ENCODE measurements around the gene DUOX2.

DNA sequence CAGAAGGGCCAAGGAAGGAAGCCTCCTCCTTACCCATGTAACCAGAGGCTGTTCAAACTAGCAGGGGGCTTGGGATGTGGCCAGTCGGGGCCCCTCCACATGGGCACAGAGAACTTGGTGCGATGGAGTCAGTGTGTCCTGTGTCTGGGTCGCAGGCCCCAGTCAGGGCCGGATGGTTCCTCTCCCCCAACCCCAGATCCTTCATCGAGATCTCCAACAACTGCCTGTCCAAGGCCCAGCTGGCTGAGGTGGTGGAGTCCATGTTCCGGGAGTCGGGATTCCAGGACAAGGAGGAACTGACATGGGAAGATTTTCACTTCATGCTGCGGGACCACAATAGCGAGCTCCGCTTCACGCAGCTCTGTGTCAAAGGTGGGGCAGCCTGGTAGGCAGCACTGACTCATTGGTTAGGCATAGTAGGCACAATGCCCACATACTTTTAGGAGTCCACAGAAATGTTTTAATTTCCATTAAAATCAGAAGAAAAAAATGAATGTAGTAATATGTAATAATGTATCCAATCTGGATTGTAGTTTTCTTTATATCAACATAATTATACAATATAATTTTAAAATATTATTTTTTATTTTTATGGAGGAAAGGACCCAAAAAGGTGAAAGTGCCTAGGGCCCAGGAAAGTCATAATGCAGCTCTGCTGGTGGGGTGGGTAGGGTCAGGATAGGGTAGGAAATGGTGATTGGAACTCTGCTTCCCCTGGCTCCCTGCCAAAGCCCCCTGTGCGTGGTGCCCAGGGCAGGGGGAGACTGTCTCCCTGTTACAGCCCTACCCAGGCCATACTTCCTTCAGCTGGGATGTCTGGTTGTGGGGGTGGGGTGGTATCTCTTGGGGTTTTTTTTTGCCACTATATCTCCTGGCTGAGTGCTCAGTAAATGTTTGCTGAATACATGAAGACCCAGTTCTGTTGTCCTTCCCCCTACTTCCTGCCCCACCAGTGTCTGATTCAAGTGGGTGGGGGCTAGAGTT is 34.4 kb upstream of the DUOX2 start:
- TF ChIP-seq, protein P1, sequence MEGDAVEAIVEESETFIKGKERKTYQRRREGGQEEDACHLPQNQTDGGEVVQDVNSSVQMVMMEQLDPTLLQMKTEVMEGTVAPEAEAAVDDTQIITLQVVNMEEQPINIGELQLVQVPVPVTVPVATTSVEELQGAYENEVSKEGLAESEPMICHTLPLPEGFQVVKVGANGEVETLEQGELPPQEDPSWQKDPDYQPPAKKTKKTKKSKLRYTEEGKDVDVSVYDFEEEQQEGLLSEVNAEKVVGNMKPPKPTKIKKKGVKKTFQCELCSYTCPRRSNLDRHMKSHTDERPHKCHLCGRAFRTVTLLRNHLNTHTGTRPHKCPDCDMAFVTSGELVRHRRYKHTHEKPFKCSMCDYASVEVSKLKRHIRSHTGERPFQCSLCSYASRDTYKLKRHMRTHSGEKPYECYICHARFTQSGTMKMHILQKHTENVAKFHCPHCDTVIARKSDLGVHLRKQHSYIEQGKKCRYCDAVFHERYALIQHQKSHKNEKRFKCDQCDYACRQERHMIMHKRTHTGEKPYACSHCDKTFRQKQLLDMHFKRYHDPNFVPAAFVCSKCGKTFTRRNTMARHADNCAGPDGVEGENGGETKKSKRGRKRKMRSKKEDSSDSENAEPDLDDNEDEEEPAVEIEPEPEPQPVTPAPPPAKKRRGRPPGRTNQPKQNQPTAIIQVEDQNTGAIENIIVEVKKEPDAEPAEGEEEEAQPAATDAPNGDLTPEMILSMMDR (IDR thresholded peaks at IDR 0.05), result no peak
- TF ChIP-seq POLR2A (IDR thresholded peaks at IDR 0.05), result no peak
